ENCODE data around the gene LCNL1. TPM values are rescaled to one million over a fixed set of nuclear protein-coding genes. Genes with fewer than 3 reads are reported as not detected.

Gene LCNL1
- total RNA-seq, 2 experiments from 2014 or later, result 0.33 to 0.48 TPM

GRCh38 chr9:136968333-136969127, 14.3 kb upstream of the LCNL1 start:
- H3K9me3 Mint-ChIP-seq, result no peaks in the 10 kb centered on the region

GRCh38 chr9:136969150-136969549, 13.6 kb upstream of the LCNL1 start:
- POLR2A ChIA-PET, result no interaction called here
- H3K27me3 Mint-ChIP-seq, result peaks cover 3% of the 10 kb centered on the region
- no peaks in the 10 kb centered on the region for H3K9me3 Mint-ChIP-seq
- H3K27ac Mint-ChIP-seq, result no peak overlapping the region
- DNase-seq (no peak), ATAC-seq (ENCODE audit: low read depth) (no peak)
- peaks cover 10% of the 10 kb centered on the region for H3K4me1 Mint-ChIP-seq
- no peaks in the 10 kb centered on the region for H3K36me3 Mint-ChIP-seq
- no peak overlapping the region for H3K4me3 Mint-ChIP-seq

More at GRCh38 chr9:136968333-136969127, 14.3 kb upstream of the LCNL1 start:
- H3K4me1 Mint-ChIP-seq, result peaks cover 10% of the 10 kb centered on the region
- H3K27ac Mint-ChIP-seq, result no peak overlapping the region
- H3K36me3 Mint-ChIP-seq, result no peaks in the 10 kb centered on the region
- H3K4me3 Mint-ChIP-seq, result no peak overlapping the region
- peaks cover 3% of the 10 kb centered on the region for H3K27me3 Mint-ChIP-seq
- ATAC-seq (ENCODE audit: low read depth), result no peak
- POLR2A ChIA-PET, result no interaction called here
- no peak for DNase-seq

- peaks cover 10% of the 10 kb centered on the region for H3K4me1 Mint-ChIP-seq
- H3K9me3 Mint-ChIP-seq, result no peaks in the 10 kb centered on the region
- ATAC-seq (ENCODE audit: low read depth), result no peak
- POLR2A ChIA-PET, result no interaction called here
- no peaks in the 10 kb centered on the region for H3K36me3 Mint-ChIP-seq
- DNase-seq, result no peak
- H3K27ac Mint-ChIP-seq, result no peak overlapping the region
- H3K4me3 Mint-ChIP-seq, result no peak overlapping the region
- peaks cover 3% of the 10 kb centered on the region for H3K27me3 Mint-ChIP-seq
Measured at GRCh38 chr9:136969774-136970173, 13.0 kb upstream of the LCNL1 start.

GRCh38 chr9:136970361-136970760, 12.4 kb upstream of the LCNL1 start:
- Mint-ChIP-seq H3K9me3 (no peaks in the 10 kb centered on the region), H3K27me3 (peaks cover 3% of the 10 kb centered on the region), H3K4me1 (peaks cover 12% of the 10 kb centered on the region), H3K4me3 (no peak overlapping the region), H3K36me3 (no peaks in the 10 kb centered on the region), H3K27ac (no peak overlapping the region)
- POLR2A ChIA-PET, result no interaction called here
- ATAC-seq (ENCODE audit: low read depth) (no peak), DNase-seq (no peak)

GRCh38 chr9:136971746-136972145, 11.0 kb upstream of the LCNL1 start:
- H3K36me3 Mint-ChIP-seq, result no peaks in the 10 kb centered on the region
- H3K4me3 Mint-ChIP-seq, result no peak overlapping the region
- H3K4me1 Mint-ChIP-seq, result peaks cover 6% of the 10 kb centered on the region
- no peak overlapping the region for H3K27ac Mint-ChIP-seq
- no peak for DNase-seq
- POLR2A ChIA-PET, result no interaction called here
- ATAC-seq (ENCODE audit: low read depth), result no peak
- H3K9me3 Mint-ChIP-seq, result no peaks in the 10 kb centered on the region
- H3K27me3 Mint-ChIP-seq, result peaks cover 2% of the 10 kb centered on the region

GRCh38 chr9:136972335-136972734, 10.5 kb upstream of the LCNL1 start:
- H3K9me3 Mint-ChIP-seq, result no peaks in the 10 kb centered on the region
- peaks cover 6% of the 10 kb centered on the region for H3K4me1 Mint-ChIP-seq
- no peaks in the 10 kb centered on the region for H3K27me3 Mint-ChIP-seq
- H3K36me3 Mint-ChIP-seq, result no peaks in the 10 kb centered on the region
- no peak overlapping the region for H3K27ac Mint-ChIP-seq
- H3K4me3 Mint-ChIP-seq, result no peak overlapping the region
- ATAC-seq (ENCODE audit: low read depth) (no peak), DNase-seq (no peak)
- POLR2A ChIA-PET, result no interaction called here

- H3K9me3 Mint-ChIP-seq, result no peaks in the 10 kb centered on the region
- POLR2A ChIA-PET, result no interaction called here
Measured at GRCh38 chr9:136972743-136973142, 10.1 kb upstream of the LCNL1 start.

GRCh38 chr9:136973618-136974617, 8.9 kb upstream of the LCNL1 start:
- no peak overlapping the region for H3K27ac Mint-ChIP-seq
- peaks cover 6% of the 10 kb centered on the region for H3K4me1 Mint-ChIP-seq
- POLR2A ChIA-PET, result interaction anchor here (0.8 to 3.7 kb wide), 4 partner anchors 18 to 88 kb away, joined by 3 to 19 read pairs (median 3); partner anchors contain the start of genes PAXX and TRAF2
- no peak overlapping the region for H3K4me3 Mint-ChIP-seq
- H3K9me3 Mint-ChIP-seq, result no peaks in the 10 kb centered on the region
- no peaks in the 10 kb centered on the region for H3K27me3 Mint-ChIP-seq
- no peaks in the 10 kb centered on the region for H3K36me3 Mint-ChIP-seq
- no peak for DNase-seq
- ATAC-seq (ENCODE audit: low read depth), result no peak

More at GRCh38 chr9:136972743-136973142, 10.1 kb upstream of the LCNL1 start:
- peaks cover 6% of the 10 kb centered on the region for H3K4me1 Mint-ChIP-seq
- H3K36me3 Mint-ChIP-seq, result no peaks in the 10 kb centered on the region
- H3K27ac Mint-ChIP-seq, result no peak overlapping the region
- no peak overlapping the region for H3K4me3 Mint-ChIP-seq
- no peak for DNase-seq
- no peaks in the 10 kb centered on the region for H3K27me3 Mint-ChIP-seq
- ATAC-seq (ENCODE audit: low read depth), result no peak

- Mint-ChIP-seq H3K9me3 (no peaks in the 10 kb centered on the region), H3K27me3 (no peaks in the 10 kb centered on the region), H3K4me3 (peak overlapping the region; percentile 19), H3K4me1 (peaks cover 6% of the 10 kb centered on the region), H3K27ac (no peak overlapping the region), H3K36me3 (no peaks in the 10 kb centered on the region)
- DNase-seq (no peak), ATAC-seq (ENCODE audit: low read depth) (peak; percentile 18)
- POLR2A ChIA-PET, result interaction anchor here (0.8 to 3.7 kb wide), 6 partner anchors 17 to 89 kb away, joined by 3 to 19 read pairs (median 3); partner anchors contain the start of genes FBXW5, PAXX and TRAF2
Measured at GRCh38 chr9:136974817-136975535, 7.8 kb upstream of the LCNL1 start.

GRCh38 chr9:136975644-136976043, 7.1 kb upstream of the LCNL1 start:
- Mint-ChIP-seq H3K36me3 (no peaks in the 10 kb centered on the region), H3K9me3 (no peaks in the 10 kb centered on the region), H3K4me1 (peaks cover 6% of the 10 kb centered on the region), H3K4me3 (no peak overlapping the region), H3K27me3 (no peaks in the 10 kb centered on the region), H3K27ac (no peak overlapping the region)
- POLR2A ChIA-PET, result interaction anchor here (0.9 to 3.7 kb wide), 5 partner anchors 16 to 59 kb away, joined by 3 to 19 read pairs (median 3); partner anchors contain the start of genes FBXW5 and PAXX
- DNase-seq (peak; percentile 58), ATAC-seq (ENCODE audit: low read depth) (no peak)

GRCh38 chr9:136977223-136977622, 5.6 kb upstream of the LCNL1 start, which contains the start of gene PTGDS:
Gene PTGDS (plus strand): TSS chr9:136977504. CDS start chr9:136977579, 75 bp downstream.
- Mint-ChIP-seq H3K9me3 (no peaks in the 10 kb centered on the region), H3K27me3 (no peaks in the 10 kb centered on the region), H3K4me3 (no peak within 1 kb of the TSS), H3K36me3 (no peaks in the 10 kb centered on the region), H3K27ac (no peak within 1 kb of the TSS), H3K4me1 (peaks cover 6% of the 10 kb centered on the region)
- DNase-seq (no peak), ATAC-seq (ENCODE audit: low read depth) (no peak)
- POLR2A ChIA-PET, result interaction anchor here (3.7 kb wide), 1 partner anchor 15 kb away, joined by 19 read pairs; the partner anchor contains the start of gene PAXX

GRCh38 chr9:136977649-136978072, 5.1 kb upstream of the LCNL1 start:
- no peaks in the 10 kb centered on the region for H3K36me3 Mint-ChIP-seq
- H3K4me1 Mint-ChIP-seq, result peaks cover 6% of the 10 kb centered on the region
- no peak overlapping the region for H3K4me3 Mint-ChIP-seq
- POLR2A ChIA-PET, result interaction anchor here (0.6 to 1.6 kb wide), 5 partner anchors 15 to 284 kb away, joined by 3 to 8 read pairs (median 3); partner anchors contain the start of genes CLIC3, EDF1 and PAXX
- no peak for DNase-seq
- no peaks in the 10 kb centered on the region for H3K9me3 Mint-ChIP-seq
- ATAC-seq (ENCODE audit: low read depth), result no peak
- H3K27ac Mint-ChIP-seq, result no peak overlapping the region
- H3K27me3 Mint-ChIP-seq, result no peaks in the 10 kb centered on the region
